ENCODE results near the gene MYLK. TPM values are rescaled to one million over a fixed set of nuclear protein-coding genes. Genes with fewer than 3 reads are reported as not detected.

The MYLK gene
- total RNA-seq, 1 donor from 2014 or later: 4.3 TPM

DNA sequence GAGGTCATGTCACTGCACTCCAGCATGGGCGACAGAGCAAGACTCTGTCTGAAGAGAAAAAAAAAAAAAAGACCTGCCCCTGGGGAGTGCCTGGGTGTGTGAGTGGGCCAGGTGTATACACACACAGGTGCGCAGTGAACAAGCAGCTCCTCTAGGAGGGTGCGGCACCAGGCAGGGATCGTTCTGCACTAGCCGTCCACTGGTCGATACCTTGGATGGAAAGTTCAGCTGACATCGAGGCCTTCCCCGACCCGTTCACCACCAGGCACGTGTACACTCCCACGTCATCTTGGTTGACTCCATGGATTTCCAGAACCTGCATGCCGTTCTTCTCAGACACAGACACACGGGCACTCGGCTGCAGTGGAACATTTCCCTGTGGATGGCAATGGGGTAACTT is 147.0 kb downstream of the MYLK start:
- Mint-ChIP-seq H3K4me1 (ENCODE audit: low read depth, unreplicated experiment) (peaks cover 2% of the 10 kb centered on the region), H3K36me3 (ENCODE audit: unreplicated experiment) (peaks cover 5% of the 10 kb centered on the region), H3K27ac (ENCODE audit: unreplicated experiment) (no peak overlapping the region), H3K9me3 (ENCODE audit: unreplicated experiment) (peaks cover 1% of the 10 kb centered on the region), H3K4me3 (ENCODE audit: unreplicated experiment) (no peak overlapping the region), H3K27me3 (ENCODE audit: unreplicated experiment) (peaks cover 8% of the 10 kb centered on the region)
- TF ChIP-seq, protein P1, sequence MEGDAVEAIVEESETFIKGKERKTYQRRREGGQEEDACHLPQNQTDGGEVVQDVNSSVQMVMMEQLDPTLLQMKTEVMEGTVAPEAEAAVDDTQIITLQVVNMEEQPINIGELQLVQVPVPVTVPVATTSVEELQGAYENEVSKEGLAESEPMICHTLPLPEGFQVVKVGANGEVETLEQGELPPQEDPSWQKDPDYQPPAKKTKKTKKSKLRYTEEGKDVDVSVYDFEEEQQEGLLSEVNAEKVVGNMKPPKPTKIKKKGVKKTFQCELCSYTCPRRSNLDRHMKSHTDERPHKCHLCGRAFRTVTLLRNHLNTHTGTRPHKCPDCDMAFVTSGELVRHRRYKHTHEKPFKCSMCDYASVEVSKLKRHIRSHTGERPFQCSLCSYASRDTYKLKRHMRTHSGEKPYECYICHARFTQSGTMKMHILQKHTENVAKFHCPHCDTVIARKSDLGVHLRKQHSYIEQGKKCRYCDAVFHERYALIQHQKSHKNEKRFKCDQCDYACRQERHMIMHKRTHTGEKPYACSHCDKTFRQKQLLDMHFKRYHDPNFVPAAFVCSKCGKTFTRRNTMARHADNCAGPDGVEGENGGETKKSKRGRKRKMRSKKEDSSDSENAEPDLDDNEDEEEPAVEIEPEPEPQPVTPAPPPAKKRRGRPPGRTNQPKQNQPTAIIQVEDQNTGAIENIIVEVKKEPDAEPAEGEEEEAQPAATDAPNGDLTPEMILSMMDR (IDR thresholded peaks at IDR 0.05; ENCODE audit: partially characterized antibody, unreplicated experiment): no peak
- no peak for DNase-seq

- TF ChIP-seq, protein P1 (IDR thresholded peaks at IDR 0.05; ENCODE audit: partially characterized antibody, unreplicated experiment): no peak
- Mint-ChIP-seq H3K4me1 (ENCODE audit: low read depth, unreplicated experiment) (peaks cover 2% of the 10 kb centered on the region), H3K4me3 (ENCODE audit: unreplicated experiment) (no peak overlapping the region), H3K27me3 (ENCODE audit: unreplicated experiment) (peaks cover 8% of the 10 kb centered on the region), H3K36me3 (ENCODE audit: unreplicated experiment) (peaks cover 5% of the 10 kb centered on the region), H3K9me3 (ENCODE audit: unreplicated experiment) (peaks cover 1% of the 10 kb centered on the region), H3K27ac (ENCODE audit: unreplicated experiment) (no peak overlapping the region)
- no peak for DNase-seq
Observed at GRCh38 chr3:123735456-123735855, 148.7 kb downstream of the MYLK start.

DNA sequence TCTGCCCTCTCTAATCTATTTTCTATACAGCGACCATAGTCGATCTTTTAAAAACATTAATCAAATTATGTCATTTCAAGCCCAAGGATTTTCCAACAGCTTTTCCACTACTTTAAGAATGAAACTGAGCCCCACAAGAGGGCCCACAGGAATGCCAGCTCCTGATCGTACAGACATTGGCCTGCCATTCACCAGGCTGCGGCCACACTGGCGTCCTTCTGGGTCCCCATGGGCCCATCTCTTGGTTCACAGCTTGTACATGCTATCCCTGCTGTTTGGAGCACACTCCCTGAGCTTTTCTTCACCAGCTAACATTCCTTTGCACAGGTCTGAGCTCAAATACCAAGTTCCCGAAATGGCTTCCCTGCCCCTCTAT is 149.6 kb downstream of the MYLK start:
- peaks cover 1% of the 10 kb centered on the region for H3K9me3 Mint-ChIP-seq (ENCODE audit: unreplicated experiment)
- no peak overlapping the region for H3K27ac Mint-ChIP-seq (ENCODE audit: unreplicated experiment)
- no peak for DNase-seq
- no peak overlapping the region for H3K4me3 Mint-ChIP-seq (ENCODE audit: unreplicated experiment)
- TF ChIP-seq, protein P1 (IDR thresholded peaks at IDR 0.05; ENCODE audit: partially characterized antibody, unreplicated experiment): no peak
- peaks cover 2% of the 10 kb centered on the region for H3K4me1 Mint-ChIP-seq (ENCODE audit: low read depth, unreplicated experiment)
- H3K36me3 Mint-ChIP-seq (ENCODE audit: unreplicated experiment): peaks cover 5% of the 10 kb centered on the region
- H3K27me3 Mint-ChIP-seq (ENCODE audit: unreplicated experiment): peaks cover 7% of the 10 kb centered on the region

DNA sequence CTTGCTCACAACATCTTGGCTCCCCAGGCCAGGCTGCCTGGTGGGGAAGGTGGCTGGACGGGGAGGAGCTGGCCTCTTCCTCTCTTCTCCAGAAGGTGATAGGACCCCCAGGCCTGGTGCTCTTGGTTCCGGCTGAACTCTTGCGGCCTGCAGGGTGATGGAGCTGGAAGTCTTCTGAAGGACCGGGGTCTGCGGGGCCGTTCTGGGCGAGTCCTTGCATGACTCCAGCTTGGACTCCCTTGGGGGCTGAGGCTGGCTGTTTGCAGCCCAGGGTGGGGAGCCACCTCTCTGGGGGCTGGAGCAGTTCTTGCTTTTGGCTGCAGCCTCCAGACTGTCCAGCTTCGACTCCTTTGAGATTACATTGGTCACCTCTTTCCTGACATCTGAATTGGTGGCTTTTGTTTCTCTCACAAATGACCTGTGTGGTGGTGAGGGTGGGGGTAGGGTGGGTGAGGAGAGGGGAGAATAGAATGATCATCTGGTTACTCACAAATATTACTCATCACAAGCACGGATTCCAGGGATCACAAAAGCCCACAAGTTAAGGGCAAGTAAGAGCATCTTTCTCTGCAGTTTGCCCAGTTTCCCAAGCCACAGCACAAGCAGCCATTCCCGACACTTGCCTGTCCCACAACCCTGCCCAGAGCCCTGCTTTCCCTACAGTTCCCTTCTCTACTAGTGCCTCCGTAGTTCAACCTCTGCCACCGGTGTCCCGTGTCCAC is 150.2 kb downstream of the MYLK start:
- Mint-ChIP-seq H3K4me3 (ENCODE audit: unreplicated experiment) (no peak overlapping the region), H3K9me3 (ENCODE audit: unreplicated experiment) (peaks cover 1% of the 10 kb centered on the region), H3K4me1 (ENCODE audit: low read depth, unreplicated experiment) (peaks cover 2% of the 10 kb centered on the region), H3K36me3 (ENCODE audit: unreplicated experiment) (peaks cover 5% of the 10 kb centered on the region), H3K27ac (ENCODE audit: unreplicated experiment) (no peak overlapping the region), H3K27me3 (ENCODE audit: unreplicated experiment) (peaks cover 7% of the 10 kb centered on the region)
- TF ChIP-seq, protein P1 (IDR thresholded peaks at IDR 0.05; ENCODE audit: partially characterized antibody, unreplicated experiment): no peak
- DNase-seq: no peak

GRCh38 chr3:123733341-123733740 is 150.8 kb downstream of the MYLK start:
- no peak overlapping the region for H3K27ac Mint-ChIP-seq (ENCODE audit: unreplicated experiment)
- H3K4me3 Mint-ChIP-seq (ENCODE audit: unreplicated experiment): no peak overlapping the region

More at GRCh38 chr3:123733341-123733740, 150.8 kb downstream of the MYLK start:
- H3K36me3 Mint-ChIP-seq (ENCODE audit: unreplicated experiment): peaks cover 5% of the 10 kb centered on the region
- TF ChIP-seq, protein P1 (IDR thresholded peaks at IDR 0.05; ENCODE audit: partially characterized antibody, unreplicated experiment): no peak
- peaks cover 2% of the 10 kb centered on the region for H3K4me1 Mint-ChIP-seq (ENCODE audit: low read depth, unreplicated experiment)
- H3K27me3 Mint-ChIP-seq (ENCODE audit: unreplicated experiment): peaks cover 5% of the 10 kb centered on the region
- H3K9me3 Mint-ChIP-seq (ENCODE audit: unreplicated experiment): no peaks in the 10 kb centered on the region
- no peak for DNase-seq
